Sigmoid colon (tissue), 7 donors: ENCODE data around the gene OSTC. TPM values are rescaled to one million over a fixed set of nuclear protein-coding genes. Genes with fewer than 3 reads are reported as not detected.

Experiments used
- DNase-seq: peaks from one replicate; pipeline ENCODE4 v3.0.0-alpha.2; 2019
- H3K27ac ChIP-seq, 4 donors: fragments of 200-600 bp; sonication (generic); one replicate each; pipeline ENCODE4 v1.5.1; 2016 to 2019; ENCODE audit warnings: mild to moderate bottlenecking in 1 of 4
- H3K27me3 ChIP-seq, 3 donors: fragments of 200-600 bp; sonication (generic); one replicate each; pipeline ENCODE4 v1.5.1; 2019; ENCODE audit warnings: mild to moderate bottlenecking in 1 of 3
- H3K36me3 ChIP-seq, 4 donors: fragments of 200-600 bp; sonication (generic); one replicate each; pipeline ENCODE4 v1.5.1; 2016 to 2019
- H3K4me1 ChIP-seq, 4 donors: fragments of 200-600 bp; sonication (generic); one replicate each; pipeline ENCODE4 v1.5.1; 2017 to 2019
- H3K4me3 ChIP-seq, 4 donors: fragments of 200-600 bp; sonication (generic); one replicate each; pipeline ENCODE4 v1.5.1; 2017 to 2019; ENCODE audit warnings: mild to moderate bottlenecking in 2 of 4, moderate library complexity in 1 of 4
- H3K9me3 ChIP-seq, 4 donors: fragments of 200-600 bp in 3 of 4; sonication (generic) in 3 of 4; one replicate each; pipeline versions ENCODE4 v1.5.1 to v1.6.1; 2013 to 2019
- CTCF ChIP-seq, 4 experiments: fragments of 450-650 bp in 3 of 4; fragments of 200-600 bp in 1 of 4; IDR thresholded peaks; one replicate each; pipeline ENCODE4 v1.5.1; 2016 to 2019; ENCODE audit warnings: antibody characterized with exemption in 4 of 4, mild to moderate bottlenecking in 3 of 4, moderate library complexity in 2 of 4
- EP300 ChIP-seq, 4 donors: sonication (generic); formaldehyde crosslinking; IDR thresholded peaks; one replicate each; pipeline ENCODE4 v1.6.1; 2017; ENCODE audit warnings: antibody characterized with exemption in 4 of 4
- POLR2A ChIP-seq, 2 donors: fragments of 450-650 bp; IDR thresholded peaks; one replicate each; pipeline ENCODE4 v1.6.1; 2016; ENCODE audit warnings: antibody characterized with exemption in 2 of 2, mild to moderate bottlenecking in 2 of 2, moderate library complexity in 2 of 2
- POLR2AphosphoS5 ChIP-seq, 4 donors: sonication (generic); formaldehyde crosslinking; IDR thresholded peaks; one replicate each; pipeline ENCODE4 v1.6.1; 2017; ENCODE audit warnings: antibody characterized with exemption in 4 of 4
- WGBS, 2 donors: extraction: QIAGEN DNeasy Blood & Tissue Kit; methylation state at CpG; one replicate each; pipeline ENCODE4 v1.1.7; 2013; 5-methylcytosine and 5-hydroxymethylcytosine counted together
- intact Hi-C: fragments of 100-400 bp; cut with DNase I; formaldehyde crosslinking; loops from one replicate; pipeline ENCODE4 v1.15.1; 2023
- polyA plus RNA-seq, 3 donors: library from polyadenylated mRNA; stranded (reverse); fragments of 200-250 nt; gene quantifications; one replicate each; pipeline ENCODE4 v1.2.3, GENCODE V29; 2013
- total RNA-seq, 4 donors: library from RNA; depleted of rRNA; stranded (reverse); fragments of >200 nt; gene quantifications; one replicate each; pipeline ENCODE4 v1.1.0, GENCODE V29; 2016
- donor health status: healthy with polysubstance abuse.
- donor health status: Bipolar disorder and iron deficiency.
- donor health status: healthy.

OSTC gene
- total and polyA plus RNA-seq, 7 donors: 52.6 to 142 (median 79.8) TPM

GRCh38 chr4:108626056-108626455 lies 24.3 kb upstream of the OSTC start:
- Histone ChIP-seq H3K4me1 (peaks cover 0 to 24% (median 10%) of the 10 kb centered on the region in 4 donors), H3K27me3 (no peaks in the 10 kb centered on the region), H3K4me3 (no peak overlapping the region), H3K36me3 (peaks cover 3 to 95% (median 58%) of the 10 kb centered on the region in 4 donors), H3K9me3 (no peaks in the 10 kb centered on the region), H3K27ac (no peak overlapping the region)
- intact Hi-C loops: loop anchor here (10.0 kb wide), 3 partner anchors 809 to 1569 kb away; partner anchors contain the start of genes ELOVL6, GAR1 and SEC24B
- DNase-seq: no peak
- TF ChIP-seq CTCF (IDR thresholded peaks at IDR 0.05) (no peak), POLR2A (IDR thresholded peaks at IDR 0.05) (no peak), EP300 (IDR thresholded peaks at IDR 0.05) (no peak), POLR2AphosphoS5 (IDR thresholded peaks at IDR 0.05) (no peak)
- WGBS, 2 donors: 98 to 100% methylated on average over 1 of the region's 1 CpG

GRCh38 chr4:108628411-108628810 lies 22.0 kb upstream of the OSTC start:
- Histone ChIP-seq H3K4me3 (no peak overlapping the region), H3K9me3 (no peaks in the 10 kb centered on the region), H3K36me3 (peaks cover 0 to 97% (median 50%) of the 10 kb centered on the region in 4 donors), H3K4me1 (peaks cover 0 to 4% (median 0%) of the 10 kb centered on the region in 4 donors), H3K27ac (no peak overlapping the region), H3K27me3 (no peaks in the 10 kb centered on the region)
- TF ChIP-seq POLR2AphosphoS5 (IDR thresholded peaks at IDR 0.05) (no peak), EP300 (IDR thresholded peaks at IDR 0.05) (no peak), POLR2A (IDR thresholded peaks at IDR 0.05) (no peak), CTCF (IDR thresholded peaks at IDR 0.05) (no peak)
- DNase-seq: no peak
- intact Hi-C loops: loop anchor here (10.0 kb wide), 3 partner anchors 806 to 1566 kb away; partner anchors contain the start of genes ELOVL6, GAR1 and SEC24B

DNA sequence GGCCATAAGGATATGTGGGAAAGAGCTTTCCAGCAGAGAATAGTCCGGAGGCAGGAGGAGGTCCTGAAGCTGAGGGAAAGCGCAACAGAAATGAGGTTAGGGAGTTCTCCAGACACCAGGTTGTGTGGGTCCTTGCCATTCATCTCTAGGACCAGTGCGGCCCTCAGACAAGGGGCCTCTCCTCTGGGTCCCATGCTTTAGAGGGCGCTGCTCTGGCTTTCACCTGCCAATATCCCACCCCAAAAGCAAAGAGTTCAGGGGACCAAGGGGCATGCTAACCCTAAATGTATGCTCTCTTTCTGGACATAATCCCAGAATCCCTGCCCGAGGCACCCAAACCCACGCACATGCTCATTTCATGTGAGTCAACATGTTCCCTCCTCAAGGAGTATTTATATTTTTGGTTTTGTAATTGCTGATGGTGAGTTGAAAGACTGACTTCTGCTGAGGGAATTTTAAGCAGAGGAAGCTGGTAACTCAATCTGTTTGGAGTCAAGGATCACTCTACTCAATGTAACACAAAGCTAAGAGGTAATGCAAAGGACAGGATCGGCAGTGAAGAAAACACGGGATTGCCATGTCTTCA lies 15.2 kb upstream of the OSTC start:
- Histone ChIP-seq H3K27ac (no peak overlapping the region), H3K36me3 (peaks cover 0 to 48% (median 19%) of the 10 kb centered on the region in 4 donors), H3K4me3 (no peak overlapping the region), H3K9me3 (no peaks in the 10 kb centered on the region), H3K4me1 (no peaks in the 10 kb centered on the region), H3K27me3 (no peaks in the 10 kb centered on the region)
- 91 to 96% methylated on average over 8 of the region's 8 CpGs for WGBS, 2 donors
- TF ChIP-seq POLR2AphosphoS5 (IDR thresholded peaks at IDR 0.05): no peak
- no peak for TF ChIP-seq POLR2A (IDR thresholded peaks at IDR 0.05)
- no peak for TF ChIP-seq EP300 (IDR thresholded peaks at IDR 0.05)
- TF ChIP-seq CTCF (IDR thresholded peaks at IDR 0.05): no peak
- DNase-seq: no peak
- intact Hi-C loops: no loop called here

DNA sequence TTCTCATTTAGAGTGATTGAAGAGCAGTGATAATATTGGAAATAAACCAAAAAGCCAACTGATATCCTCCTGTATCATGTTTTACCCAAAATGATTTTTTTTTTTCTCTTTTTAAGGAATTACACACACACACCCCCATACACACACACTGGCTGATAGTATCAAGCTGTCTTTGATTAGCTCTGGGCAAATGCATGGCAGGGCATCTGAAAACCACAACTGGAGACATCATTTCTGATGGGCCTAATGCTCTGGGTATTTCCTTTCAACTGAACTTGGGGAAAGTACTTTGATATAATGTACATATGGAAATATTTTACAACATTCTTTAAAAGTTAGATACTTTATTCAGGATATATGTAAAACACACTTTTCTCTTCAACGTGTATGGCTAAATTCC lies 14.2 kb upstream of the OSTC start:
- DNase-seq: no peak
- Histone ChIP-seq H3K36me3 (peaks cover 0 to 38% (median 10%) of the 10 kb centered on the region in 4 donors), H3K9me3 (no peaks in the 10 kb centered on the region), H3K27me3 (no peaks in the 10 kb centered on the region), H3K4me1 (no peaks in the 10 kb centered on the region), H3K27ac (no peak overlapping the region), H3K4me3 (no peak overlapping the region)
- WGBS, 2 donors: 84 to 100% methylated on average over 1 of the region's 1 CpG
- no peak for TF ChIP-seq POLR2A (IDR thresholded peaks at IDR 0.05)
- TF ChIP-seq CTCF (IDR thresholded peaks at IDR 0.05): no peak
- no peak for TF ChIP-seq POLR2AphosphoS5 (IDR thresholded peaks at IDR 0.05)
- no peak for TF ChIP-seq EP300 (IDR thresholded peaks at IDR 0.05)
- intact Hi-C loops: no loop called here

GRCh38 chr4:108637856-108638255 lies 12.5 kb upstream of the OSTC start:
- Histone ChIP-seq H3K27ac (no peak overlapping the region), H3K9me3 (no peaks in the 10 kb centered on the region), H3K27me3 (no peaks in the 10 kb centered on the region), H3K36me3 (peaks cover 0 to 25% (median 8%) of the 10 kb centered on the region in 4 donors), H3K4me3 (no peak overlapping the region), H3K4me1 (no peaks in the 10 kb centered on the region)
- 64 to 75% methylated on average over 2 of the region's 2 CpGs for WGBS, 2 donors
- TF ChIP-seq POLR2A (IDR thresholded peaks at IDR 0.05): no peak
- TF ChIP-seq EP300 (IDR thresholded peaks at IDR 0.05): no peak
- no peak for TF ChIP-seq POLR2AphosphoS5 (IDR thresholded peaks at IDR 0.05)
- no peak for TF ChIP-seq CTCF (IDR thresholded peaks at IDR 0.05)
- intact Hi-C loops: no loop called here
- DNase-seq: no peak
